NOMO-1 (cell line): Measurements from ENCODE around the gene NFAM1.

Source experiments
- DNase-seq, 2 experiments: peaks; one replicate each; lab custom pipeline; 2025; ENCODE audit not compliant: unreplicated experiment in 2 of 2; lab: John Stamatoyannopoulos, UW

Gene NFAM1

GRCh38 chr22:42384506-42384905 lies 47.7 kb downstream of the NFAM1 start:
- no peak for DNase-seq

- DNase-seq = no peak
Measured at GRCh38 chr22:42383851-42384417, 48.3 kb downstream of the NFAM1 start.

GRCh38 chr22:42383287-42383686 lies 48.9 kb downstream of the NFAM1 start:
- DNase-seq = no peak

- DNase-seq = no peak
Measured at GRCh38 chr22:42380769-42381551, 51.2 kb downstream of the NFAM1 start.

GRCh38 chr22:42379966-42380537 lies 52.2 kb downstream of the NFAM1 start:
- DNase-seq = no peak

GRCh38 chr22:42376711-42377554 lies 55.3 kb downstream of the NFAM1 start:
- peak in 1 of 2 experiments; percentile 13 for DNase-seq

- no peak for DNase-seq
Measured at GRCh38 chr22:42375982-42376381, 56.2 kb downstream of the NFAM1 start.

- DNase-seq = no peak
Measured at GRCh38 chr22:42372976-42373375, 59.2 kb downstream of the NFAM1 start.

GRCh38 chr22:42371501-42371900 lies 60.7 kb downstream of the NFAM1 start:
- no peak for DNase-seq

GRCh38 chr22:42371099-42371498 lies 61.1 kb downstream of the NFAM1 start:
- no peak for DNase-seq

- DNase-seq = peak; percentile 87 to 93
Measured at GRCh38 chr22:42369250-42370041, 62.8 kb downstream of the NFAM1 start.

GRCh38 chr22:42368379-42369249 lies 63.6 kb downstream of the NFAM1 start:
- no peak for DNase-seq

GRCh38 chr22:42367980-42368378 lies 64.2 kb downstream of the NFAM1 start:
- no peak for DNase-seq

GRCh38 chr22:42366806-42367581 lies 65.2 kb downstream of the NFAM1 start:
- no peak for DNase-seq

- no peak for DNase-seq
Measured at GRCh38 chr22:42365942-42366695, 66.1 kb downstream of the NFAM1 start.

- DNase-seq = no peak
Measured at GRCh38 chr22:42365111-42365865, 66.9 kb downstream of the NFAM1 start.

- DNase-seq = no peak
Measured at GRCh38 chr22:42364604-42365110, 67.5 kb downstream of the NFAM1 start.
